HEK293T (cell line): ENCODE results near the gene FAM193A.

Experiments
- CTCF ChIA-PET: fragments of 350-600 bp; formaldehyde crosslinking; extraction: SDS; loops from one replicate; lab custom pipeline; 2021; ENCODE audit warnings: antibody characterized with exemption, inconsistent platforms; lab: Yijun Ruan, JAX
- POLR2A ChIA-PET: fragments of 350-600 bp; formaldehyde crosslinking; extraction: SDS; loops from one replicate; lab custom pipeline; 2020; ENCODE audit warnings: antibody characterized with exemption, inconsistent platforms; lab: Yijun Ruan, JAX
- DNase-seq: peaks from one replicate; pipeline ENCODE4 v3.0.0; 2012; ENCODE audit warnings: mixed read lengths; ENCODE audit errors: extremely low spot score
- ARNT ChIP-seq: fragments of 450-650 bp; IDR thresholded peaks from 2 replicates; pipeline ENCODE4 v1.6.1; 2017; ENCODE audit warnings: mild to moderate bottlenecking
- BHLHE40 ChIP-seq: fragments of 450-650 bp; IDR thresholded peaks from 2 replicates; pipeline ENCODE4 v1.6.1; 2016; ENCODE audit warnings: mild to moderate bottlenecking, moderate library complexity, borderline replicate concordance
- CTBP1 ChIP-seq: fragments of 450-650 bp; IDR thresholded peaks from 2 replicates; pipeline ENCODE4 v1.6.1; 2016; ENCODE audit warnings: borderline replicate concordance
- ELF4 ChIP-seq: fragments of 450-650 bp; IDR thresholded peaks from 2 replicates; pipeline ENCODE4 v1.6.1; 2017; ENCODE audit warnings: antibody characterized with exemption
- FOXA1 ChIP-seq: fragments of 450-650 bp; IDR thresholded peaks from 2 replicates; pipeline ENCODE4 v1.6.1; 2016; ENCODE audit warnings: mild to moderate bottlenecking
- FOXK2 ChIP-seq: fragments of 450-650 bp; IDR thresholded peaks from 2 replicates; pipeline ENCODE4 v1.6.1; 2016; ENCODE audit warnings: mild to moderate bottlenecking
- FOXM1 ChIP-seq: fragments of 450-650 bp; IDR thresholded peaks from 2 replicates; pipeline ENCODE4 v1.6.1; 2017; ENCODE audit warnings: mild to moderate bottlenecking, borderline replicate concordance
- HDGF ChIP-seq: fragments of 450-650 bp; IDR thresholded peaks from 2 replicates; pipeline ENCODE4 v1.6.1; 2017; ENCODE audit warnings: antibody characterized with exemption, borderline replicate concordance
- L3MBTL2 ChIP-seq: fragments of 450-650 bp; conservative IDR thresholded peaks from 2 replicates; pipeline ENCODE4 v1.6.1; 2016; ENCODE audit warnings: mild to moderate bottlenecking
- LEF1 ChIP-seq: fragments of 450-650 bp; IDR thresholded peaks from 2 replicates; pipeline ENCODE4 v1.6.1; 2017; ENCODE audit warnings: mild to moderate bottlenecking, borderline replicate concordance
- NFRKB ChIP-seq: fragments of 450-650 bp; IDR thresholded peaks from 2 replicates; pipeline ENCODE4 v1.6.1; 2016; ENCODE audit warnings: mild to moderate bottlenecking, moderate library complexity
- PKNOX1 ChIP-seq: fragments of 450-650 bp; IDR thresholded peaks from 2 replicates; pipeline ENCODE4 v1.6.1; 2016
- SP1 ChIP-seq: fragments of 450-650 bp; IDR thresholded peaks from 2 replicates; pipeline ENCODE4 v1.6.1; 2017
- SUZ12 ChIP-seq: fragments of 450-650 bp; IDR thresholded peaks from 2 replicates; pipeline ENCODE4 v1.6.1; 2016; ENCODE audit warnings: mild to moderate bottlenecking
- TARDBP ChIP-seq: fragments of 450-650 bp; IDR thresholded peaks from 2 replicates; pipeline ENCODE4 v1.6.1; 2016
- ZNF384 ChIP-seq: fragments of 450-650 bp; IDR thresholded peaks from 2 replicates; pipeline ENCODE4 v1.6.1; 2016

FAM193A gene

DNA sequence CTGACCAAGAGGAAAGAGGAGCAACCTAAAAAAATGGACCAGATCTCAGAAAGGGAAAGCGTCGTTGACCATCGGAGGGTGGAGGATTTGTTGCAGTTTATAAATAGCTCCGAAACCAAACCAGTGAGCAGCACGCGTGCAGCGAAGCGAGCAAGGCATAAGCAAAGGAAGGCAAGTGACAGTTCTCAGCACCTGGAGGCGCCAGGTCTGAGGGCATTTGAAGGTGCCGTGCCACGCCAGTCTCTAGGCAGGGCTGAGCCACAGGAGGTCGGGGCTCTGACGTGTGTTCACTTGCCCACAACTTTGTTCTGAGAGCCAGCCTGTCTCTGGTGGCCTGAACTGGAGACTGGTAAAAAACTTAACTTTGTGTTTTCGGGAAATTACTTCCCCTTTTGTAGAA lies 160.0 kb downstream of the FAM193A start:
- ChIA-PET POLR2A (no interaction called here), CTCF (no interaction called here)
- TF ChIP-seq ARNT (no peak), BHLHE40 (no peak)
- DNase-seq, result no peak

- POLR2A ChIA-PET, result no interaction called here
- no peak for TF ChIP-seq PKNOX1
- TF ChIP-seq SUZ12, result no peak
- TF ChIP-seq L3MBTL2, result no peak
- TF ChIP-seq ARNT, result no peak
- TF ChIP-seq ZNF384, result no peak
- no peak for TF ChIP-seq FOXM1
- no peak for TF ChIP-seq FOXA1
- TF ChIP-seq TARDBP, result no peak
- TF ChIP-seq SP1, result no peak
- no peak for TF ChIP-seq CTBP1
- no peak for TF ChIP-seq LEF1
- TF ChIP-seq HDGF, result no peak
- TF ChIP-seq ELF4, result no peak
- no peak for TF ChIP-seq BHLHE40
- TF ChIP-seq NFRKB, result no peak
- TF ChIP-seq FOXK2, result no peak
- CTCF ChIA-PET, result no interaction called here
- DNase-seq, result no peak
These were observed 161.6 kb downstream of the FAM193A start for GRCh38 chr4:2697995-2698414.

GRCh38 chr4:2698504-2698903 lies 162.1 kb downstream of the FAM193A start:
- no peak for TF ChIP-seq TARDBP
- TF ChIP-seq ARNT, result no peak
- TF ChIP-seq SP1, result no peak
- no peak for TF ChIP-seq ZNF384
- TF ChIP-seq ELF4, result no peak
- TF ChIP-seq SUZ12, result no peak
- TF ChIP-seq NFRKB, result no peak
- TF ChIP-seq FOXK2, result no peak
- TF ChIP-seq FOXM1, result no peak
- TF ChIP-seq L3MBTL2, result no peak
- POLR2A ChIA-PET, result no interaction called here
- CTCF ChIA-PET, result no interaction called here
- no peak for DNase-seq

- DNase-seq, result no peak
- TF ChIP-seq BHLHE40, result no peak
- TF ChIP-seq PKNOX1, result no peak
- TF ChIP-seq FOXK2, result no peak
- TF ChIP-seq FOXA1, result no peak
- no peak for TF ChIP-seq NFRKB
- CTCF ChIA-PET, result no interaction called here
- POLR2A ChIA-PET, result no interaction called here
These were observed 162.6 kb downstream of the FAM193A start for GRCh38 chr4:2698951-2699505.

DNA sequence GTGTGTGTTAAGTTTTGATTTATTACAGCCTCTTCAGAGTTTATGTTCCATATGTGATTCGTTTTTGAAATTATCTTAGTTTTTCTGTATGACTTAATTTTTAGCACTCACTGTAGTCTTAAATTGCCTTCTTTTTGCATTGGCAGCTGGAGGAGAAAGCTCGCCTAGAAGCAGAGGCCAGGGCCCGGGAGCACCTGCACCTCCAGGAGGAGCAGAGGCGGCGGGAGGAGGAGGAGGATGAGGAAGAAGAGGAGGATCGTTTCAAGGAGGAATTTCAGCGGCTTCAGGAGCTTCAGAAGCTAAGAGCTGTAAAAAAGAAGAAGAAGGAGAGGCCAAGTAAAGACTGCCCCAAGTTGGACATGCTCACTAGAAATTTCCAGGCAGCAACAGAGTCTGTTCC lies 163.1 kb downstream of the FAM193A start:
- ChIA-PET POLR2A (no interaction called here), CTCF (no interaction called here)
- DNase-seq, result no peak
- TF ChIP-seq L3MBTL2, result no peak
- TF ChIP-seq SUZ12, result no peak
- TF ChIP-seq FOXK2, result no peak
- no peak for TF ChIP-seq ELF4
- no peak for TF ChIP-seq ZNF384
- TF ChIP-seq NFRKB, result no peak
- no peak for TF ChIP-seq FOXA1

DNA sequence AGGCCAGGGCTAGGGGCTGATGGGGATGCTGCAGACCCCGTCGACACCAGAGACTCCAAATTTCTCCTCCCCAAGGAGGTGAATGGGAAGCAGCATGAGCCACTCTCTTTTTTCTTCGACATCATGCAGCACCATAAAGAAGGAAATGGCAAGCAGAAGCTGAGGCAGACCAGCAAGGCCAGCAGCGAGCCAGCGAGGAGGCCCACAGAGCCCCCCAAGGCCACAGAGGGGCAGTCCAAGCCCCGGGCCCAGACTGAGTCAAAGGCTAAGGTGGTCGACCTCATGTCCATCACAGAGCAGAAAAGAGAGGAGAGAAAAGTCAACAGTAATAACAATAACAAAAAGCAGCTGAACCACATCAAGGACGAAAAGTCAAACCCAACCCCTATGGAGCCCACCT lies 163.6 kb downstream of the FAM193A start:
- DNase-seq, result no peak
- POLR2A ChIA-PET, result no interaction called here
- TF ChIP-seq NFRKB (no peak), ZNF384 (no peak), HDGF (no peak), FOXK2 (no peak)
- CTCF ChIA-PET, result no interaction called here

DNA sequence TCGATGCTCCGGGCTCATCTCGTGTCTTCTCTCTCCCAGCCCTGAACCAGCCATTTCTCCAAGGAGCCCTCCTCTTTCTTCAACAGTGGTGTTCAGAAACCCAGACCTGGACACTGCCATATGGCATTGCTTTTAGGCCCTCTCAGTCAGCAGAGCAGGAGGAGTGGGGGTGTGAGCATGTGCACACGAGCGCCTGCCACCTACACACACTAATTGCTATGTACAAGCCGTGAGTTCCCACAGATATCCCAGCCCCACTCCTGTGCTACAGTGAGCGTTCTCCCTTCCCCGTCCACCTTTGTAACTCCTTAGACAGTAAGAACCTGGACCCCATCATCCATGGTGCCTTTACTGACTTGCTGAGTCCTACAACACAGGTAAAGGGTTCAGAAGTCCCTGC lies 165.9 kb downstream of the FAM193A start:
- ChIA-PET CTCF (no interaction called here), POLR2A (no interaction called here)
- TF ChIP-seq SUZ12, result no peak
- TF ChIP-seq FOXK2, result no peak
- no peak for TF ChIP-seq SP1
- TF ChIP-seq FOXM1, result no peak
- TF ChIP-seq HDGF, result no peak
- no peak for DNase-seq

- POLR2A ChIA-PET, result no interaction called here
- no peak for TF ChIP-seq BHLHE40
- TF ChIP-seq FOXA1, result no peak
- TF ChIP-seq ELF4, result no peak
- TF ChIP-seq TARDBP, result no peak
- no peak for TF ChIP-seq FOXK2
- no peak for TF ChIP-seq LEF1
- TF ChIP-seq ARNT, result no peak
- TF ChIP-seq CTBP1, result no peak
- TF ChIP-seq PKNOX1, result no peak
- no peak for TF ChIP-seq SUZ12
- no peak for TF ChIP-seq FOXM1
- no peak for TF ChIP-seq ZNF384
- TF ChIP-seq NFRKB, result no peak
- TF ChIP-seq SP1, result no peak
- CTCF ChIA-PET, result no interaction called here
- no peak for DNase-seq
These were observed 166.3 kb downstream of the FAM193A start for GRCh38 chr4:2702770-2703169.
